Measurements from ENCODE around the gene TANC1. TPM values are rescaled to one million over a fixed set of nuclear protein-coding genes. Genes with fewer than 3 reads are reported as not detected.

Gene TANC1
- total RNA-seq, 1 donor from 2014 or later, result 61.9 TPM

DNA sequence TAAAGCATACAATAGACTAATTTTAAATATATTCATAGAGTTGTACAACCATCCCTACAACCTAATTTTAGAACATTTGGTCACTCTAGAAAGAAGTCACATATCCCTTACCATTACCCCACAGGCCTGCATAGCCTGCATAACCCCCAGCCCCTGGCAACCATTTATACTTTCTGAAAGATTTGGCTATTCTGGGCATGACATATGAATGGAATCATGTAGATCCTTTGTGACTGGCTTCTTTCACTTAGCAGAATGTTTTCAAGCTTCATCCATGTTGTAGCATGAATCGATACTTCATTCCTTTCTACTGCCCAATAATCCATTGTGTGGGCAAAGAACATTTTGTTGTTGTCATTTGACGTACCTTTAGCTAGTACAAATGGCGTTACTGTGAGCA is 166.5 kb downstream of the TANC1 start:
- Histone ChIP-seq H3K36me3 (no peaks in the 10 kb centered on the region), H3K27ac (peak overlapping the region; percentile 34), H3K27me3 (no peaks in the 10 kb centered on the region), H3K4me3 (no peak overlapping the region), H3K4me1 (peaks cover 62% of the 10 kb centered on the region), H3K9me3 (no peaks in the 10 kb centered on the region)
- TF ChIP-seq POLR2A (IDR thresholded peaks at IDR 0.05), result no peak
- no peak for DNase-seq (ENCODE audit: extremely low spot score in 2 of 2)
- intact Hi-C loops (cut with DNase I), result no loop called here

DNA sequence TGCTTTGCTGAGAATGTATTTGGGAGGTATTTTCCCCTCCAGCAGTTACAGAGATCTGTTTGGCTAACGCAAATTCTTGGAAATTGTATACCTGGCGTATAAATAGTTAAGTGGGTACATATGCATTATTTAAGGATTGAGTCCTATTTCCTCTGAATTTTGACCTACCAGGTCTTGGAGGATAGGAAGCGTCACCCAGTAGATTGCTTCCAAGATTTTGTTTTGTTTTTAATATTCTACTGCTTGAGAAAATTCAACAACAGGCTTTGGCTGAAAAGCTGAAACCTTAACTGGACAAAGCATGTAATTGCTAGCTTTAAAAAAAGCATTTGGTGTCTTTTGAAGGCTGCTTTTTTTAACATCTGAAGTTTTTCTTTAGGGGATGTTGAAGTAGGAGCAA is 168.0 kb downstream of the TANC1 start:
- Histone ChIP-seq H3K27ac (peak overlapping the region; percentile 34), H3K36me3 (no peaks in the 10 kb centered on the region), H3K27me3 (no peaks in the 10 kb centered on the region), H3K9me3 (no peaks in the 10 kb centered on the region), H3K4me1 (peaks cover 61% of the 10 kb centered on the region), H3K4me3 (no peak overlapping the region)
- intact Hi-C loops (cut with DNase I), result no loop called here
- no peak for DNase-seq (ENCODE audit: extremely low spot score in 2 of 2)
- TF ChIP-seq POLR2A (IDR thresholded peaks at IDR 0.05) (no peak), POLR2AphosphoS5 (IDR thresholded peaks at IDR 0.05; ENCODE audit: insufficient read depth in 1 of 2, low read depth in 1 of 2) (no peak)
- TF ChIP-seq, protein P1, sequence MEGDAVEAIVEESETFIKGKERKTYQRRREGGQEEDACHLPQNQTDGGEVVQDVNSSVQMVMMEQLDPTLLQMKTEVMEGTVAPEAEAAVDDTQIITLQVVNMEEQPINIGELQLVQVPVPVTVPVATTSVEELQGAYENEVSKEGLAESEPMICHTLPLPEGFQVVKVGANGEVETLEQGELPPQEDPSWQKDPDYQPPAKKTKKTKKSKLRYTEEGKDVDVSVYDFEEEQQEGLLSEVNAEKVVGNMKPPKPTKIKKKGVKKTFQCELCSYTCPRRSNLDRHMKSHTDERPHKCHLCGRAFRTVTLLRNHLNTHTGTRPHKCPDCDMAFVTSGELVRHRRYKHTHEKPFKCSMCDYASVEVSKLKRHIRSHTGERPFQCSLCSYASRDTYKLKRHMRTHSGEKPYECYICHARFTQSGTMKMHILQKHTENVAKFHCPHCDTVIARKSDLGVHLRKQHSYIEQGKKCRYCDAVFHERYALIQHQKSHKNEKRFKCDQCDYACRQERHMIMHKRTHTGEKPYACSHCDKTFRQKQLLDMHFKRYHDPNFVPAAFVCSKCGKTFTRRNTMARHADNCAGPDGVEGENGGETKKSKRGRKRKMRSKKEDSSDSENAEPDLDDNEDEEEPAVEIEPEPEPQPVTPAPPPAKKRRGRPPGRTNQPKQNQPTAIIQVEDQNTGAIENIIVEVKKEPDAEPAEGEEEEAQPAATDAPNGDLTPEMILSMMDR (IDR thresholded peaks at IDR 0.05), result no peak

DNA sequence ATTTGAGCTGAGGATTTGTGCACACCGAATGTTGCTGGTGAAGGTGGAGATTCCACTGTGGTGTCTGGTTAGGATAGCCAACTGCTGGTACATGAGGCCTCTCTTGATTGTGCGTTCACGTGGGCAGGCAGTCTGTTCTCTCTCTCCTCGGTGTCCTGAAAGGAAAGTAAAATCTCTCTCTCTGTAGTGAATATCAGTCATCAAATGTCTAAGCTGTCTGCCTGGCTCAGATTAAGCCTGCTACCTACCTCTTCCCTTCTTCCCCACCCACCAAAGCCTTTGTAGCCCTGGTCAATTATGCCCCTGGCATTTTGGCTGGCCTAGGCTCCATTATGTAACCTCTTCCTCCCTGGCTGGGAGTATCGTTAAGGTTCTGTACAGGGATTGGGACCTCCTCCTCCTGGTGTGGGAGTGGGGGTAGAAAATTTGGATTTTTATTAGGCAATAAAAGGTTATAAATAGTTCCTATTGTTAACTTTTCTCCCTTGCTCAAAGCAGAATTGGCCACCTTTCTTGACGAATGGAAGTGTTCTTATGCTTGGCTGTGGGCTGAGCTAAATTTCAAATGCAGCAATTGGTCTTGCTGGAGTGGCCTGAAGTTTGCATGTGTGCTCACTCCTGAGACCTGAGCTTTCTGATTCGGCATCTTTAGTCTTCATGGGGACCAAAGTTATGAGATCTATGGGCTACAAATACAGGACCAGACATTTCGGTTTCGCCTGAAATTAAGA is 169.2 kb downstream of the TANC1 start:
- no peak for DNase-seq (ENCODE audit: extremely low spot score in 2 of 2)
- Histone ChIP-seq H3K4me1 (peaks cover 51% of the 10 kb centered on the region), H3K27ac (peak overlapping the region; percentile 41), H3K36me3 (no peaks in the 10 kb centered on the region), H3K27me3 (no peaks in the 10 kb centered on the region), H3K9me3 (no peaks in the 10 kb centered on the region), H3K4me3 (no peak overlapping the region)
- intact Hi-C loops (cut with DNase I), result no loop called here
- TF ChIP-seq, protein P1 (IDR thresholded peaks at IDR 0.05), result no peak
- TF ChIP-seq POLR2A (IDR thresholded peaks at IDR 0.05), result no peak
- no peak for TF ChIP-seq POLR2AphosphoS5 (IDR thresholded peaks at IDR 0.05; ENCODE audit: insufficient read depth in 1 of 2, low read depth in 1 of 2)

DNA sequence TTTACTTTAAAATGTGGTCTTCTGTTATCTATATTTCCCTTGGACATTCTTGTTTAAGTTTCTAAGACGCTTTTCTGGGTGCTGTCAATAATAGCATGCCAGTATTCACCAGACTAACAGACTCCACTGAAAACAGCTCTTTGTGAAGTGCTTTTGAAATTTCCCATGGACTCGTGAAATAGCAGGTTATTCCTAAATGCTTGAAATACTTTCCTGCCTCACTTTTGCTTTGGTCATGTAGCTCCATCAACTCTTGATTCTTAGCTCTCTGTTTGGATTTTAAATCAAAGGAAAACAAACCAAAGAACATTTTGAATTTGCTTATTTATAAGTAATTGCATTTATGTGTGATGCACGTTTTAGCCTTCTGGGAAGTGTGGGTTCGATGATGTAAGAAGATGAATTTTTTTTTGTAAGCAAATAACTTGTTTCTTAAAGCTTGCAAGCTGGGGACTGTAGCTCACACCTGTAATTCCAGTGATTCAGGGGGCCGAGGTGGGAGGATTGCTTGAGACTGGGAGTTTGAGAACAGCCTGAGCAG is 170.3 kb downstream of the TANC1 start:
- intact Hi-C loops (cut with DNase I), result no loop called here
- Histone ChIP-seq H3K4me3 (no peak overlapping the region), H3K27ac (no peak overlapping the region), H3K27me3 (no peaks in the 10 kb centered on the region), H3K36me3 (no peaks in the 10 kb centered on the region), H3K9me3 (no peaks in the 10 kb centered on the region), H3K4me1 (peaks cover 51% of the 10 kb centered on the region)
- no peak for DNase-seq (ENCODE audit: extremely low spot score in 2 of 2)
- TF ChIP-seq POLR2A (IDR thresholded peaks at IDR 0.05) (no peak), POLR2AphosphoS5 (IDR thresholded peaks at IDR 0.05; ENCODE audit: insufficient read depth in 1 of 2, low read depth in 1 of 2) (no peak)
- TF ChIP-seq, protein P1 (IDR thresholded peaks at IDR 0.05), result no peak

DNA sequence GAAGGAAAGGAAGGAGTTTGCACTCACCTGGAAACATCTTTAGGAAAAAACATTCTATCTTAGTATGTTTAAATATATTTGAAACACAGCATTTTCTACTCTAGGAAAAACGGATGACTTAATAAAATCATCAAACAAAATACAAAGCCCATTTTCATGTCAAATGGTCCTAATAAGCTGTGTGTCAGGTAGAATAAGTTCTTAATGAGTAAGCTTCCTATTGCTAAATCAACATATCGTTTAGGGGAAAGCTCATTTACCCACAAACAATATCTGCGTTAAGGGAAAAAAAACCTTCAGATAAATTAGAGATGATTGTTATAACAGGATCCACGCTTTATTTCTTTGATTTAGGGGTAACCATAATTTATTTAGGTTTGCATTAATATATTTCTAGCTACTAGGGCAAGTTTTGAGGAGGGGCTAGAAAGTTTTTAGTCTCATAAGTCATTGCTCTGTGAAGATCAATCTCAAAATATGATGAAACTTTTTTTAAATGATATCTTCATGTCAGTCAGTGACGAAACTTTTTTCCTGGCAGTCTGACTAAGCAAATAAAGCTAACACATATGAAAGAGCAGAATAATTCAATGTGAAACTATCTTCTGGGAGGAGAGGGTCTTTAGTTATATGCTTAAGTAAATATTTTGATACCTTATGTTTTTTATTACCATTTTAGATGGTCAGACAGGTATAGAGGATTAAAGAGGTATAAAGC is 170.9 kb downstream of the TANC1 start:
- Histone ChIP-seq H3K27me3 (no peaks in the 10 kb centered on the region), H3K36me3 (no peaks in the 10 kb centered on the region), H3K4me1 (peaks cover 51% of the 10 kb centered on the region), H3K9me3 (no peaks in the 10 kb centered on the region), H3K4me3 (no peak overlapping the region), H3K27ac (no peak overlapping the region)
- TF ChIP-seq, protein P1 (IDR thresholded peaks at IDR 0.05), result no peak
- TF ChIP-seq POLR2A (IDR thresholded peaks at IDR 0.05), result no peak
- TF ChIP-seq POLR2AphosphoS5 (IDR thresholded peaks at IDR 0.05; ENCODE audit: insufficient read depth in 1 of 2, low read depth in 1 of 2), result no peak
- DNase-seq (ENCODE audit: extremely low spot score in 2 of 2), result no peak
- intact Hi-C loops (cut with DNase I), result no loop called here

Data from vagina (tissue), 2 donors.